ENCODE results near the gene GADD45GIP1. TPM values are rescaled to one million over a fixed set of nuclear protein-coding genes. Genes with fewer than 3 reads are reported as not detected.

The GADD45GIP1 gene
- total RNA-seq, 1 experiment from 2014 or later = 20.0 TPM

GRCh38 chr19:12991296-12991695 lies 34.3 kb upstream of the GADD45GIP1 start:
- H3K4me1 Mint-ChIP-seq (ENCODE audit: low read depth, unreplicated experiment) = peaks cover 8% of the 10 kb centered on the region
- H3K4me3 Mint-ChIP-seq (ENCODE audit: low read depth, unreplicated experiment) = no peak overlapping the region
- BruUV-seq (replicated peaks) = no TSS peak
- peaks cover 14% of the 10 kb centered on the region for H3K27me3 Mint-ChIP-seq (ENCODE audit: unreplicated experiment)
- no peak for DNase-seq
- intact Hi-C loops (cut with micrococcal nuclease; ENCODE audit: unreplicated experiment) = no loop called here
- H3K36me3 Mint-ChIP-seq (ENCODE audit: insufficient read depth, unreplicated experiment) = peaks cover 15% of the 10 kb centered on the region
- TF ChIP-seq CTCF (IDR thresholded peaks at IDR 0.05; ENCODE audit: unreplicated experiment) = no peak
- no peak overlapping the region for H3K27ac Mint-ChIP-seq (ENCODE audit: unreplicated experiment)
- CTCF ChIA-PET = interaction anchor here (0.7 kb wide), 1 partner anchor 933 kb away, joined by 4 read pairs; no protein-coding TSS in a partner anchor
- no peaks in the 10 kb centered on the region for H3K9me3 Mint-ChIP-seq (ENCODE audit: low read depth, unreplicated experiment)

- no peak for TF ChIP-seq CTCF (IDR thresholded peaks at IDR 0.05; ENCODE audit: unreplicated experiment)
- CTCF ChIA-PET = no interaction called here
- Mint-ChIP-seq H3K36me3 (ENCODE audit: insufficient read depth, unreplicated experiment) (peaks cover 11% of the 10 kb centered on the region), H3K27ac (ENCODE audit: unreplicated experiment) (no peak overlapping the region), H3K27me3 (ENCODE audit: unreplicated experiment) (peaks cover 14% of the 10 kb centered on the region), H3K4me1 (ENCODE audit: low read depth, unreplicated experiment) (peaks cover 8% of the 10 kb centered on the region), H3K4me3 (ENCODE audit: low read depth, unreplicated experiment) (no peak overlapping the region), H3K9me3 (ENCODE audit: low read depth, unreplicated experiment) (no peaks in the 10 kb centered on the region)
- no TSS peak for BruUV-seq (replicated peaks)
- DNase-seq = no peak
- intact Hi-C loops (cut with micrococcal nuclease; ENCODE audit: unreplicated experiment) = no loop called here
Measured at GRCh38 chr19:12990853-12991252, 33.8 kb upstream of the GADD45GIP1 start.

GRCh38 chr19:12990431-12990830 lies 33.4 kb upstream of the GADD45GIP1 start:
- no peak for TF ChIP-seq CTCF (IDR thresholded peaks at IDR 0.05; ENCODE audit: unreplicated experiment)
- H3K9me3 Mint-ChIP-seq (ENCODE audit: low read depth, unreplicated experiment) = no peaks in the 10 kb centered on the region
- CTCF ChIA-PET = no interaction called here
- intact Hi-C loops (cut with micrococcal nuclease; ENCODE audit: unreplicated experiment) = no loop called here
- peaks cover 9% of the 10 kb centered on the region for H3K36me3 Mint-ChIP-seq (ENCODE audit: insufficient read depth, unreplicated experiment)
- no peak overlapping the region for H3K27ac Mint-ChIP-seq (ENCODE audit: unreplicated experiment)
- H3K27me3 Mint-ChIP-seq (ENCODE audit: unreplicated experiment) = peaks cover 14% of the 10 kb centered on the region
- H3K4me1 Mint-ChIP-seq (ENCODE audit: low read depth, unreplicated experiment) = peaks cover 8% of the 10 kb centered on the region
- no peak overlapping the region for H3K4me3 Mint-ChIP-seq (ENCODE audit: low read depth, unreplicated experiment)
- BruUV-seq (replicated peaks) = no TSS peak
- DNase-seq = no peak

- H3K4me1 Mint-ChIP-seq (ENCODE audit: low read depth, unreplicated experiment) = no peaks in the 10 kb centered on the region
- H3K27ac Mint-ChIP-seq (ENCODE audit: unreplicated experiment) = no peak overlapping the region
- peaks cover 11% of the 10 kb centered on the region for H3K36me3 Mint-ChIP-seq (ENCODE audit: insufficient read depth, unreplicated experiment)
- no peak overlapping the region for H3K4me3 Mint-ChIP-seq (ENCODE audit: low read depth, unreplicated experiment)
- intact Hi-C loops (cut with micrococcal nuclease; ENCODE audit: unreplicated experiment) = loop anchor here (5.0 kb wide), 1 partner anchor 40 kb away; no protein-coding TSS in a partner anchor
- CTCF ChIA-PET = no interaction called here
- no peaks in the 10 kb centered on the region for H3K9me3 Mint-ChIP-seq (ENCODE audit: low read depth, unreplicated experiment)
- no peak for TF ChIP-seq CTCF (IDR thresholded peaks at IDR 0.05; ENCODE audit: unreplicated experiment)
- DNase-seq = no peak
- no peaks in the 10 kb centered on the region for H3K27me3 Mint-ChIP-seq (ENCODE audit: unreplicated experiment)
- no TSS peak for BruUV-seq (replicated peaks)
Measured at GRCh38 chr19:12987781-12988180, 30.8 kb upstream of the GADD45GIP1 start.
